ENCODE data around the gene IDI2. TPM values are rescaled to one million over a fixed set of nuclear protein-coding genes. Genes with fewer than 3 reads are reported as not detected.
A peak's percentile ranks its signal among the peaks of the same experiment; 100 is the strongest.

Gene IDI2
- total and polyA plus RNA-seq, 2 of the 13 experiments (the other 11 are each of a cell fraction or from before 2014, with no cell fraction given): not detected

GRCh38 chr10:969473-970150, 56.0 kb downstream of the IDI2 start (continued):
- TF ChIP-seq ZNF841 (CRISPR knock-in tag; IDR thresholded peaks at IDR 0.05; ENCODE audit: borderline replicate concordance) (no peak), REST (IDR thresholded peaks at IDR 0.05; ENCODE audit: borderline replicate concordance in 1 of 2, low read depth in 1 of 2, low read length in 2 of 2) (no peak), HINFP (CRISPR knock-in tag; IDR thresholded peaks at IDR 0.05; ENCODE audit: low read depth) (no peak), TFDP1 (CRISPR knock-in tag; IDR thresholded peaks at IDR 0.05; ENCODE audit: borderline replicate concordance) (no peak), FOXO4 (CRISPR knock-in tag; conservative IDR thresholded peaks at IDR 0.05) (no peak), IKZF4 (CRISPR knock-in tag; IDR thresholded peaks at IDR 0.05; ENCODE audit: borderline replicate concordance, low read depth, not compliant biosample characterization) (peak; percentile 23), ZNF121 (CRISPR knock-in tag; IDR thresholded peaks at IDR 0.05) (peak; percentile 97), ZNF547 (CRISPR knock-in tag; IDR thresholded peaks at IDR 0.05) (0 out of 2 replicates have a peak, but pooled peaks have one; percentile 17), NR1H2 (CRISPR knock-in tag; IDR thresholded peaks at IDR 0.05; ENCODE audit: borderline replicate concordance, low read depth) (no peak), ZNF280B (CRISPR knock-in tag; IDR thresholded peaks at IDR 0.05; ENCODE audit: borderline replicate concordance) (no peak), HIC2 (CRISPR knock-in tag; IDR thresholded peaks at IDR 0.05; ENCODE audit: low read depth) (no peak), ATF4 (CRISPR knock-in tag; IDR thresholded peaks at IDR 0.05) (no peak), ZNF33A (CRISPR knock-in tag; IDR thresholded peaks at IDR 0.05; ENCODE audit: borderline replicate concordance) (no peak), NR2F2 (IDR thresholded peaks at IDR 0.05; ENCODE audit: borderline replicate concordance, low read depth) (no peak)
